HuH-7.5 (cell line): Measurements from ENCODE around the gene FIP1L1.
"Not testable (repeated sequence)": the region's sequence is repeated elsewhere in the genome, so short reads cannot be mapped to it uniquely, and the experiment has no call there.

Experiments used
- DNase-seq: peaks from one replicate; pipeline ENCODE4 v3.0.0; 2011; ENCODE audit warnings: low spot score

Gene FIP1L1

GRCh38 chr4:53378171-53378482 is 686 bp downstream of the FIP1L1 start:
- DNase-seq, result no peak

DNA sequence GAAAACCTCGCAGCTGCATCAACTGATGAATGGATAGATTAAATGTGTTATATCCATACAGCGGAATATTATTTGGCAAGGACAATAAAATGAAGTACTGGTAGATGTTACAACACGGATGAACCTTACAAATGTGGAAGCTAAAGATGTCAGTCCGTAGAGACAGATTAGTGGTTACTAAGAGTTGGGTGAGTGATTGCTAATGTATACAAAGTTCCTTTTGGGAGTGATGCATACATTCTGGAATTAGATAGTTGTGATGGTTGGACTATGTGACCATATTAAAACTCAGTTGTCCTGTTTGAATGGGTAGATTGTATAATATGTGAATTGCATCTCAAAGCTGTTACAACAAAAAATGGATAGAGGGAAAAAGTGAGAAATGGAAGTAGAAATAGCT is 2.8 kb downstream of the FIP1L1 start:
- DNase-seq, result no peak

- DNase-seq, result not testable (repeated sequence)
Measured at GRCh38 chr4:53409479-53409878, 32.0 kb downstream of the FIP1L1 start.

- no peak for DNase-seq
Measured at GRCh38 chr4:53419208-53419607, 41.8 kb downstream of the FIP1L1 start.

GRCh38 chr4:53421791-53422190 is 44.4 kb downstream of the FIP1L1 start:
- no peak for DNase-seq

GRCh38 chr4:53422367-53422766 is 44.9 kb downstream of the FIP1L1 start:
- DNase-seq, result no peak

GRCh38 chr4:53424280-53424679 is 46.8 kb downstream of the FIP1L1 start:
- DNase-seq, result no peak

GRCh38 chr4:53427366-53427765 is 49.9 kb downstream of the FIP1L1 start:
- DNase-seq, result no peak

DNA sequence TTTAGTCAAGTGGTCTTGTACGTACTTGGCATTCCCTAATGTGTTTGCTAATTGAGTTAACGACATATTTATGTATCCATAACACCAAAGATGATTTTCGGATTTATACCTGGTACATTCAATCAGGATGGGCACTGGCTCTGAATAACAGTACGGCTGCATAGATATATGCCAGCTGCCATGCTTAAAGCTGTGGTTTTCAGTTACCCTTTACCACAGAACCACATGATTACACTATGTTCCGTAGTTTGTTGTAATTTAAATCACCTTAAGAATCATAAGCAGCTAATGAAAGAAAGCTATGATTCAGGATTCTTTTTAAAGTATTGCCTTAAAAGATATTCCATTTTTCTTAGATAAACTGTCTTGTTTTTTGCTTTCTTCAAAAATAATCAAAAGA is 53.6 kb downstream of the FIP1L1 start:
- no peak for DNase-seq

DNA sequence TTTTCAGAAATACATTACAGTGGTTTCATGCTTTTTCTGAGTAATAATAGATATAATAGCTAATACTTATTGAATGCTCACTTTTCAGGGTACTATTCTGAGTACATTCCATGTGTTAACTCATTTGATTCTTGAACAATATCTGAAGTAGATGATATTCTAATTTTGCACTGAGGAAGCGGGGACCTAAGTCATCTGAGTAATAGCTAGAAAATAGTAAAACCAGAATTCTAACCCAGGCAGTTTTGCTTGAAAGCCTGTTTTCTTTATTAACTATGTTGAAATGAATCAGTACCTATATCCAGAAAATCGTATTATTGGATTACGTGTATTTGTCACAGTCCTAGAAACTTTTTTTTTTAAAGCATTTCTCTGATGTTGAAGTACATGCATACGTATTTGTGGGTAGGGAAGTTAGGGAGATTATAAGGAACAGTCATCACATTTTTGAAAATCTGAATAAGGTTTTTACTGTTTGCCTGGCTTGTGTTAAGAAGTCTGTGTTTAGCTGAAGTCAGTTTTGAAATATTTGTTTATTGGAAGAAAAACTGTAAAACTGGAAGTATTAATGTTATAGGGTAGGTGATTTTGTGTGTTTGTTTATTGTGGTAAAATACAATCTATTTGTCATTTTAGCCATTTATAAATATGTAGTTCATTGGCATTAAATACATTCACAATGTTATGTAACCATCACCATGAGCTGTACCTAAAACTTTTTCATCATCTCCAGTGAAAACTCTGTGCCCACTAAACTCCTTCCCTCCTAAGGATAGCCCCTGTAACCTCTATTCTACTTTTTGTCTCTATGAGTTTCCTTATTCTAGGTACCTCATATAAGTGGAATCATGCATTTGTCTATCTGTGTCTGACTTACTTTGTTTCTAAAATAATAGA is 55.3 kb downstream of the FIP1L1 start:
- no peak for DNase-seq

GRCh38 chr4:53436251-53436650 is 58.8 kb downstream of the FIP1L1 start:
- DNase-seq, result no peak

DNA sequence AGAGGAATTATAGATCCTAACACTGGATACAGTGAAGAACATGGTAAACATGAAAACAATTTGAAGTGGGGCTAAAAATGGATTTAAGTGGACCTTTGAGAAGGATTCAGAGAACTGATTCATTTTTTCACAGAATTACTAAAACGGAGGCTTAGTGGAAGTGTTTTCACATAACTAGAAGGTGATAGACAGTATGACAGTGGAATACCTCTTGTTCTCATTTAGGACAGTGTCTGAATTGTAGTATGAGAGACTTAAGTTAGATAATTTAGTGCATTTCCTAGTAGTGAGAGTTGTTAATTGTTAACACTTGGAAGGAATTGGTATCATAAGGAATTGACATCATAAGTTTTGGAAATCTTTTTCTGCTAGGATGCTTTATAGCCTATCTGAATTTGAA is 64.1 kb downstream of the FIP1L1 start:
- no peak for DNase-seq

- no peak for DNase-seq
Measured at GRCh38 chr4:53444954-53445353, 67.5 kb downstream of the FIP1L1 start.

DNA sequence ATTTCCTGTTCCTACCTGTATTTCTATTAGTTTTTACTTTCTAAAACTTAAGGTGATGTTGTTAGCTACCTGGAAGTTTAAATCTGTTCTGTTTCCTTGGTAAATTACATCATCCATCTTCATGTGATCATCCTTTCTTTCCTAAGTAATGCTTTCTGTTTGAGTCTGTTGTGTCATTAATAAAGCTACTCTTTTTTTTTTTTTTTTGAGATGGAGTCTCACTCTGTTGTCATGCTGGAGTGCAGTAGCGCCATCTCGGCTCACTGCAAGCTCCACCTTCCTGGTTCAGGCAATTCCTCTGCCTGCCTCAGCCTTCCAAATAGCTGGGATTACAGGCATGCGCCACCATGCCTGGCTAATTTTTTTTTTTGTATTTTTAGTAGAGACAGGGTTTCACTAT is 73.3 kb downstream of the FIP1L1 start:
- DNase-seq, result no peak

DNA sequence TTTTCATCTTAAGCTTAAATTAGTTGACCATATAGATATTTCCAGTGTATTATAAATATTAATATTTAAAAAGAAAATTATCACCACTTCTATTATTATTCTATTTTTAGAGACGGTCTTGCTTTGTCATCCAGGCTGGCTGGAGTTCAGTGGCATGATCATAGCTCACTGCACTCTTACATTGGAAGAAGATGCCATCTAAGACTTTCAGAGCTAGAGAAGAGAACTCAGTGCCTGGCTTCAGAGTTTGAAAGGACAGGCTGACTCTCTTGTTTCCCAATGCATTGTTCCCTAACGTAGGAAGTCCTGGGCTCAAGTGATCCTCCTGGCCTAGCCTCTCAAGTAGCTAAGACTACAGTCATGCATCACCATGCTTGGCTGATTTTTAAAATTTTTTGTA is 75.9 kb downstream of the FIP1L1 start:
- no peak for DNase-seq

DNA sequence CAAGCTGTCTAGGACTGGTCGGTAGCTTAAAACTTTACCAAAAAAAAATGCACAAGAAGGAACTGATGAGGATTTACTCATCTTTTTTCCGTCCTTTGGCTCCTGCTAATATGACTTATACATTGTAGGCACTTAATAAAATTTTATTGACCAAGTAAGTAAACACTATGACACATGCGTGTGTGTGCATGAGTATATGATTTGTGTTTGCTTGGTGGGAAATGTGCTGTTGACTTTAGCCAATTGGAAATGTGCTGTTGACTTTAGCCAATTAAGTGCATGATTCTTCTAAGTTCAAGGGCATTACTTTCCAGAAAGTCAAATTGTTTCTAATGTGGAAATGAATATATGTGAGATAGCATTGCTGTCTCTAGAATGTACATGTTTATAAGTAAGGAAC is 78.3 kb downstream of the FIP1L1 start:
- DNase-seq, result no peak

DNA sequence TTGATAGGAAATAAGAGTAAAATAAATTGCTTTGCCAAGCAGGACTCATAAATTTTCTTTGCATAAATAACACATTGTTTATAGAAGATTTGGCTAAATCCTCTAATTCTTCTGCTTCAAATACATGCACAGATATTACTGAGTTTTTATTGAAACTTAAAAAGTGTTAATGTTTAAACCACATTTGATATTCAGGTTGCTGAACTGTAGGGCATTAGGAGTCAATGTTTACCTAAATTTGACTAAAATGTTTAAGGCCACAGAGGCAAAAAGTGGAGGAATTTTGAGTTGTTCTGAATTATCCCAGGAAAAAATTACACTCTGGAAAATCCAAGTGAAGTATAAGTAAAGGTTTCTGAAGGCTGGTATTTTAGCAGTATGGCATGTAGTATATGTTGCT is 78.7 kb downstream of the FIP1L1 start:
- DNase-seq, result no peak

DNA sequence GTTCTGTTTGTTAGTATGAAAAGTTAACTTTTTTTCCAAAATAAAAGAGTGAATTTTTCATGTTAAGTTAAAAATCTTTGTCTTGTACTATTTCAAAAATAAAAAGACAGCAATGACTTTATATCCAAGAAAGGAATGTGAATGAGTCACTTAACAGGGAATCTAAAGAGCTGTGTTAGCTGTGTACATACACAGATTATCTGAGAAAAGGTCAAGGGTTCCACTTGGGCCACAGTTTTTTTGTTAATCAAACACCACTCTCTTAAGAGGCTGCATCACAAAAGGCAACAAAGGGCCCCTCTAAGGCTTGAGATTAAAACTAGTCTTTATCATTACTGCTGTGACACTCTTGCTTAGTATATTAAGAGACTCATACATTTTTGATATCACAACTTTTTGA is 82.1 kb downstream of the FIP1L1 start:
- peak; percentile 5 for DNase-seq

GRCh38 chr4:53461244-53461643 is 83.8 kb downstream of the FIP1L1 start:
- DNase-seq, result no peak

DNA sequence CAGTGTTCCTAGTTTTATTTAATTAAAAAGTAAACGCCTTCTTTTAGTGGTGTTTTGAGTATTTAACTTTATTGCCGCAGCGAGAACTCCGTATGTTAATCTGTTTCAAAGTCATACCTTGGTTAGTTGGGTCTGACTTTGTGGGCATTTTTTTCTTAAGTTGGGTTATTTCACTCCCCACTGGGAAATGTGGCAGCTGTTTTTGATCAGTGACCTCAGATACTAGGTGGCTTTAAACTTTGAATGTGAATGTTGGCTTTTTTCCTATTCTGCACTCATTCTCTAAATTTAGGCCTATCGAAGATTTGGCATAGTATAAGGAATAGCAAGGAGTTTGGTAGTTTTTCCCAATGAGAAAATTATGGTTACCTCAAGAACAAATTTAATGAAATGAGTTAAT is 85.9 kb downstream of the FIP1L1 start:
- DNase-seq, result no peak

DNA sequence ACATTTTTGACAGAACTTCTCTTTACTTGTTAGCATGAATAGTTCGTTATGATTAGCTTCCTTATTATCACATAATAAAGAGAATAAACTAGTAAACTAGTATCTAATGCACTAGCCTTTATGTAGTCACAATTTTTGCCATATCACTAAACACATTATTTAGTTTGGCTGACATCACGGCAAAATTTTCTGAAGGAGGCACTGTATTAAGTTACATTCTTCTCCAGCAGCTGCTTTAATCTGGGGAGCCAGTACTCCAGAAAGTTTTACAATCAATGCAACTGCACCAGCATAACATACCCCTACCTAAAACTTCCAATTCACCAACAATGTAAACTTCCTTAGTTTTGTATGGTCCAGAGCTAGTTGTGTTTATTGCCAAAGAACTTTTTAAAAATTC is 87.8 kb downstream of the FIP1L1 start:
- DNase-seq, result no peak

DNA sequence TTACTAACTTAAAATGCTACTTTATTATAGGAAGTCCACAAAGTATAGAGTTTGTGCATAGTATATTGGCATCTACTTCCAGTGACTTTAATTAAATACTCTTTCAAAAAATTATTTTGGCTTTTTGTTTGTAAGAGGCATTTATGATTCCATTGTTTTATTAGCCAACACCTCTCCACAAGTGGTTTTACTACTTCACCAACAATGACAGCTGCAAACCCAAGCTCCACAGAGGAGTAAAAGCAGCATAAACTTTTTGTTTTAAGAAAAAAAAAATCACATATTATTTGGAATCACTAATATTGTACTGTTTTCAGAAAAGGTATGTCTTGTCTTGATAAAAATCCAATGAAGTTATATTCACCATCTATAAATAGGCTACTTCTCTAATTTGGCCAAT is 88.5 kb downstream of the FIP1L1 start:
- DNase-seq, result no peak

- not testable (repeated sequence) for DNase-seq
Measured at GRCh38 chr4:53466576-53466975, 89.1 kb downstream of the FIP1L1 start.
